GM19351 (cell line): Measurements from ENCODE around the gene ATP6V1F.

Source experiments
- ATAC-seq: cut with Tn5 transposase; IDR thresholded peaks from one replicate; pipeline ENCODE4 v1.9.1; 2021; ENCODE audit warnings: mild to moderate bottlenecking, moderate library complexity; ENCODE audit not compliant: unreplicated experiment

Gene ATP6V1F

GRCh38 chr7:128835231-128835751 is 27.4 kb upstream of the ATP6V1F start:
- ATAC-seq = no peak

- ATAC-seq = no peak
These were observed 26.6 kb upstream of the ATP6V1F start for GRCh38 chr7:128835790-128836641.

GRCh38 chr7:128836729-128837348 is 25.8 kb upstream of the ATP6V1F start:
- no peak for ATAC-seq

- ATAC-seq = no peak
These were observed 25.1 kb upstream of the ATP6V1F start for GRCh38 chr7:128837521-128837921.

GRCh38 chr7:128838109-128838779 is 24.4 kb upstream of the ATP6V1F start:
- ATAC-seq = no peak

GRCh38 chr7:128838981-128839731 is 23.5 kb upstream of the ATP6V1F start:
- ATAC-seq = no peak

- ATAC-seq = no peak
These were observed 22.9 kb upstream of the ATP6V1F start for GRCh38 chr7:128839751-128840177.

GRCh38 chr7:128840326-128841170 is 22.1 kb upstream of the ATP6V1F start:
- no peak for ATAC-seq

GRCh38 chr7:128841171-128841690 is 21.4 kb upstream of the ATP6V1F start:
- ATAC-seq = no peak

GRCh38 chr7:128841921-128842673 is 20.6 kb upstream of the ATP6V1F start:
- ATAC-seq = no peak

GRCh38 chr7:128842674-128843641 is 19.7 kb upstream of the ATP6V1F start:
- no peak for ATAC-seq

- no peak for ATAC-seq
These were observed 18.6 kb upstream of the ATP6V1F start for GRCh38 chr7:128843938-128844621.

- no peak for ATAC-seq
These were observed 17.8 kb upstream of the ATP6V1F start for GRCh38 chr7:128844777-128845311.

- ATAC-seq = no peak
These were observed 17.2 kb upstream of the ATP6V1F start for GRCh38 chr7:128845475-128845874.

- ATAC-seq = no peak
These were observed 16.7 kb upstream of the ATP6V1F start for GRCh38 chr7:128845987-128846386.

- no peak for ATAC-seq
These were observed 15.7 kb upstream of the ATP6V1F start for GRCh38 chr7:128846781-128847444.
